Hematopoietic multipotent progenitor cell (in vitro differentiated cells): ENCODE measurements around the gene GPR32. TPM values are rescaled to one million over a fixed set of nuclear protein-coding genes. Genes with fewer than 3 reads are reported as not detected.
A peak's percentile ranks its signal among the peaks of the same experiment; 100 is the strongest.
"Not testable (repeated sequence)": the region's sequence is repeated elsewhere in the genome, so short reads cannot be mapped to it uniquely, and the experiment has no call there.

Experiments
- DNase-seq, 3 donors: peaks; one replicate each; pipeline ENCODE4 v3.0.0-alpha.2; 2011 to 2015; ENCODE audit warnings: low read depth in 2 of 3, low spot score in 2 of 3
- total RNA-seq: library from RNA; depleted of rRNA; stranded (reverse); fragments of >200 nt; gene quantifications from one replicate; pipeline ENCODE4 v1.2.3, GENCODE V29; 2012

The GPR32 gene
- 0.27 TPM for total RNA-seq

GRCh38 chr19:50770164-50770563 lies at the start of gene GPR32:
Gene GPR32, plus strand, starts transcription at chr19:50770464. Its CDS starts 137 bp downstream, at chr19:50770601.
- DNase-seq: not testable (repeated sequence)

- peak in 2 of 3 donors; percentile 47 to 61 for DNase-seq
Measured at GRCh38 chr19:50720921-50721381, 49.3 kb upstream of the GPR32 start.

- no peak for DNase-seq
Measured at GRCh38 chr19:50721441-50722137, 48.7 kb upstream of the GPR32 start.

GRCh38 chr19:50722201-50723013 lies 47.9 kb upstream of the GPR32 start:
- no peak for DNase-seq

GRCh38 chr19:50723069-50723468 lies 47.2 kb upstream of the GPR32 start, which contains the start of gene CLEC11A:
Gene CLEC11A, plus strand, starts transcription at chr19:50723364. Its CDS starts 162 bp downstream, at chr19:50723526.
- no peak for DNase-seq

- DNase-seq: no peak
Measured at GRCh38 chr19:50723735-50724521, 46.3 kb upstream of the GPR32 start.

- DNase-seq: peak; percentile 44 to 100 (median 99)
Measured at GRCh38 chr19:50724522-50725217, 45.6 kb upstream of the GPR32 start.

- no peak for DNase-seq
Measured at GRCh38 chr19:50725218-50725910, 44.9 kb upstream of the GPR32 start.

- DNase-seq: no peak
Measured at GRCh38 chr19:50725911-50726230, 44.4 kb upstream of the GPR32 start.

- DNase-seq: peak in 2 of 3 donors; percentile 91 to 93
Measured at GRCh38 chr19:50728084-50728737, 42.1 kb upstream of the GPR32 start.

- no peak for DNase-seq
Measured at GRCh38 chr19:50729894-50730293, 40.4 kb upstream of the GPR32 start.

- DNase-seq: no peak
Measured at GRCh38 chr19:50735869-50736268, 34.4 kb upstream of the GPR32 start.

- no peak for DNase-seq
Measured at GRCh38 chr19:50736338-50736737, 33.9 kb upstream of the GPR32 start.

GRCh38 chr19:50739132-50739913 lies 30.9 kb upstream of the GPR32 start:
- DNase-seq: no peak

GRCh38 chr19:50739914-50740426 lies 30.3 kb upstream of the GPR32 start:
- DNase-seq: no peak

- no peak for DNase-seq
Measured at GRCh38 chr19:50741179-50741933, 28.9 kb upstream of the GPR32 start.

GRCh38 chr19:50743537-50743936 lies 26.7 kb upstream of the GPR32 start:
- DNase-seq: no peak

GRCh38 chr19:50745221-50745620 lies 25.0 kb upstream of the GPR32 start:
- DNase-seq: no peak
